Nephron progenitor cell (in vitro differentiated cells): ENCODE results near the gene TWNK.

ENCODE experiments used
- DNase-seq: peaks from one replicate; pipeline ENCODE4 v3.0.0; 2021
- H3K27ac Mint-ChIP-seq: 2 replicates; pipeline ENCODE4 v1.8.0; 2021; ENCODE audit warnings: mild to moderate bottlenecking, moderate library complexity, mixed read lengths
- H3K27me3 Mint-ChIP-seq: 2 replicates; pipeline ENCODE4 v1.8.0; 2021; ENCODE audit warnings: mild to moderate bottlenecking, low read depth, mixed read lengths; ENCODE audit not compliant: poor library complexity
- H3K36me3 Mint-ChIP-seq: 2 replicates; pipeline ENCODE4 v1.8.0; 2021; ENCODE audit warnings: low read depth, mixed read lengths
- H3K4me1 Mint-ChIP-seq: 2 replicates; pipeline ENCODE4 v1.8.0; 2021; ENCODE audit warnings: mixed read lengths
- H3K4me3 Mint-ChIP-seq: 2 replicates; pipeline ENCODE4 v1.8.0; 2021; ENCODE audit warnings: mild to moderate bottlenecking, moderate library complexity, mixed read lengths
- H3K9me3 Mint-ChIP-seq: 2 replicates; pipeline ENCODE4 v1.8.0; 2021; ENCODE audit warnings: mild to moderate bottlenecking, moderate library complexity, mixed read lengths
- CTCF ChIP-seq: fragments of 200-600 bp; sonication (generic); IDR thresholded peaks from 2 replicates; pipeline ENCODE4 v1.5.0; 2021; ENCODE audit warnings: antibody characterized with exemption

The TWNK gene

DNA sequence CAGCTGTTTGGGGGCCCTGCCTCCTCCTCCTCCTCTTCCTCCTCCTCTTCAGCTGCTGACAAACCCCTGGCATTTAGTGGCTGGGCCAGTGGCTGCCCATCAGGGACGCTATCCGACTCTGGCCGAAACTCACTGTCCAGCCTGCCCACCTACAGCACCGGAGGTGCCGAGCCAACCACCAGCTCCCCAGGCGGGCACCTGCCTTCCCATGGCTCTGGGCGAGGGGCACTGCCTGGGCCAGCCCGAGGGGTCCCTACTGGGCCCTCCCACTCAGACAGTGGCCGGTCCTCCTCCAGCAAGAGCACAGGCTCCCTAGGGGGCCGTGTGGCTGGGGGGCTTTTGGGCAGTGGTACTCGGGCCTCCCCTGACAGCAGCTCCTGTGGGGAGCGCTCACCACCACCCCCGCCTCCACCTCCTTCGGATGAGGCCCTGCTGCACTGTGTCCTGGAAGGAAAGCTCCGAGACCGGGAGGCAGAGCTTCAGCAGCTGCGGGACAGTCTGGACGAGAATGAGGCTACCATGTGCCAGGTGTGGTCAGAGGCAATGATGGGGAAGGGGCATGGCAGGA lies 16.4 kb downstream of the TWNK start:
- peaks cover 28% of the 10 kb centered on the region for H3K4me1 Mint-ChIP-seq
- peaks cover 21% of the 10 kb centered on the region for H3K36me3 Mint-ChIP-seq
- no peak overlapping the region for H3K27ac Mint-ChIP-seq
- H3K27me3 Mint-ChIP-seq: no peaks in the 10 kb centered on the region
- no peaks in the 10 kb centered on the region for H3K9me3 Mint-ChIP-seq
- H3K4me3 Mint-ChIP-seq: no peak overlapping the region
- no peak for DNase-seq
- TF ChIP-seq CTCF: no peak

DNA sequence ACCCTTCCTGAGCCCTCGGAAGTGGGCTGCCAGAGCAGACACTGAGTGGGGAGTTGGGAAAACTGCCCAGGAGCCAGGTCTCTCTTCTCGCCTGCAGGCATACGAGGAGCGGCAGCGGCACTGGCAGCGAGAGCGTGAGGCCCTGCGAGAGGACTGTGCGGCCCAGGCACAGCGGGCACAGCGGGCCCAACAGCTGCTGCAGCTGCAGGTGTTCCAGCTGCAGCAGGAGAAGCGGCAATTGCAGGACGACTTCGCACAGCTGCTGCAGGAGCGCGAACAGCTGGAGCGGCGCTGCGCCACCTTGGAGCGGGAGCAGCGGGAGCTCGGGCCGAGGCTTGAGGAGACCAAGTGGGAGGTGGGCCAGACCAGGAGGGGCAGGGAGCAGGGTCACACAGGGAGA lies 18.0 kb downstream of the TWNK start:
- no peak overlapping the region for H3K4me3 Mint-ChIP-seq
- DNase-seq: no peak
- peaks cover 21% of the 10 kb centered on the region for H3K36me3 Mint-ChIP-seq
- TF ChIP-seq CTCF: no peak
- peaks cover 39% of the 10 kb centered on the region for H3K4me1 Mint-ChIP-seq
- no peaks in the 10 kb centered on the region for H3K9me3 Mint-ChIP-seq
- no peak overlapping the region for H3K27ac Mint-ChIP-seq
- no peaks in the 10 kb centered on the region for H3K27me3 Mint-ChIP-seq

DNA sequence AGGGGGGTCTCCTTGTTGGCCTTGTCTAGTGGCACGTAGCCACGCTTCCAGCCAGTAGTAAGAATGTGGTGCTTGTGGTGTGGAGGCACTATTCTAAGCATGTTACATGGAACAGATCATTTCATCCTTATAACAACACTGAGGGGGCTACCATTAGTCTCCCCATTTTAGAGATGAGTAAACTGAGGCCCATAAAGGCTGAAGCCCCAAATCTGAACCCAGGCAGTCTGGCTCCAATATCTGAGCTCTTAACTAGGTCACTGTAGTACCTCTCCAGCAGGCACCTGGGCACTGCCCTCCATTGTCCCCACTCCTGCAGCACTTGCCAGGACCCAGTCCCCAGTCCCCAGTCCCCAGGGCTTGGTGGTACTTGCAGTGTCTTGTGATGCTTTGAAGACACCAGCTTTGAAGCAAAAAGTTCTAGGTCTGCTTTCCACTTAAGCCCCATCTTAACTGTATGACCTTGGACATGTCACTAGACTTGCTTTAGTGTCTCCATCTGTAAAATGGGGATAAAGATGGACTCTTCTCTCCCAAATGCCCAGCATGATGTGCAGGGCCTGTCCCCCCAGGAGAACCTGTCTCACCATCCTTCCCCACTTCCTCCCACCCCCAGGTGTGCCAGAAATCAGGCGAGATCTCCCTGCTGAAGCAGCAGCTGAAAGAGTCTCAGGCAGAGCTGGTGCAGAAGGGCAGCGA lies 18.7 kb downstream of the TWNK start:
- no peaks in the 10 kb centered on the region for H3K9me3 Mint-ChIP-seq
- peak overlapping the region; percentile 86 for H3K27ac Mint-ChIP-seq
- H3K4me3 Mint-ChIP-seq: no peak overlapping the region
- no peaks in the 10 kb centered on the region for H3K27me3 Mint-ChIP-seq
- TF ChIP-seq CTCF: no peak
- peaks cover 33% of the 10 kb centered on the region for H3K4me1 Mint-ChIP-seq
- H3K36me3 Mint-ChIP-seq: peaks cover 21% of the 10 kb centered on the region
- no peak for DNase-seq

DNA sequence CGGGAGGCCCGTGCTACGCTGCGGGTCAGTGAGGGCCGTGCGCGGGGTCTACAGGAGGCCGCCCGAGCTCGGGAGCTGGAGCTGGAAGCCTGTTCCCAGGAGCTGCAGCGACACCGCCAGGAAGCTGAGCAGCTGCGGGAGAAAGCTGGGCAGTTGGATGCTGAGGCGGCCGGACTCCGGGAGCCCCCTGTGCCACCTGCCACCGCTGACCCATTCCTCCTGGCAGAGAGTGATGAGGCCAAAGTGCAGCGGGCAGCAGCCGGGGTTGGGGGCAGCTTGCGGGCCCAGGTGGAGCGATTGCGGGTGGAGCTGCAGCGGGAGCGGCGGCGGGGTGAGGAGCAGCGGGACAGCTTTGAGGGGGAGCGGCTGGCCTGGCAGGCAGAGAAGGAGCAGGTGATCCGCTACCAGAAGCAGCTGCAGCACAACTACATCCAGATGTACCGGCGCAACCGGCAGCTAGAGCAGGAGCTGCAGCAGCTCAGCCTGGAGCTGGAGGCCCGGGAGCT lies 19.3 kb downstream of the TWNK start:
- no peak for TF ChIP-seq CTCF
- DNase-seq: no peak
- Mint-ChIP-seq H3K4me1 (peaks cover 32% of the 10 kb centered on the region), H3K36me3 (peaks cover 21% of the 10 kb centered on the region), H3K27ac (no peak overlapping the region), H3K4me3 (no peak overlapping the region), H3K27me3 (no peaks in the 10 kb centered on the region), H3K9me3 (no peaks in the 10 kb centered on the region)

DNA sequence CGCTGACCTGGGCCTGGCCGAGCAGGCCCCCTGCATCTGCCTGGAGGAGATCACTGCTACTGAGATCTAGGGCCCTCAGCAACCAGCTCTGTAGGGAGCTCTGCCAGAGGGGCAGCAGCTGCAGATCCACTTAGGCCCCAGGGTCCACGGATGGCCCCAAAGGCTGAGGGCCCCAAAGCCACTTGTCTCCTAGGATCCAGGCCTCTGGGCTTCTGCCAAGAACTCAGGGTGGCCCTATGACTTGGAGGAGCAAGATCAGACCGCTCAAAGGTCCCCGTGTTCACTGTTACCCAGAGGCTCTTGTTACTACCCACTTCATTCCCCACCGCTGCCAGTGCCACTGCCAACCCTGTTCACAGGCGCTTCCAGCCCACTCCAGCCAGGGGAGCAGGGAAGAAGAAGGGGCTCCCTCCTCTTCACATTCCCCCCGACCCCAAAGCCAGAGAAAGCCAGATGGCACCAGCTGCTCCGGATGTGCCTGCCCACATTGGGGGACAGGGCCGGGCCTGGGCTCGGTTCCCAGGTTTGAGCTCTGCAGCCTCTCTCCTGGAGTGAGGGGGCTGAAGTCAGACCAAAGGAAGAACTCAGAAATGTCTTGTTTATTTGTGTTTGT lies 19.9 kb downstream of the TWNK start:
- no peak for DNase-seq
- no peak for TF ChIP-seq CTCF
- Mint-ChIP-seq H3K4me1 (peaks cover 27% of the 10 kb centered on the region), H3K36me3 (peaks cover 21% of the 10 kb centered on the region), H3K4me3 (no peak overlapping the region), H3K27me3 (no peaks in the 10 kb centered on the region), H3K27ac (peak overlapping the region; percentile 87), H3K9me3 (no peaks in the 10 kb centered on the region)
